ENCODE data around the gene MALT1. TPM values are rescaled to one million over a fixed set of nuclear protein-coding genes. Genes with fewer than 3 reads are reported as not detected.

Gene MALT1
- total RNA-seq, 6 donors from 2014 or later, result 17.1 to 29.3 (median 24.6) TPM

- no peaks in the 10 kb centered on the region for H3K9me3 ChIP-seq
- DNase-seq (no peak), ATAC-seq (ENCODE audit: low FRiP score in 2 of 2) (peak in 1 of 2 donors; percentile 49)
- TF ChIP-seq POLR2AphosphoS5 (IDR thresholded peaks at IDR 0.05), result no peak
- H3K36me3 ChIP-seq, result no peaks in the 10 kb centered on the region
- WGBS, 2 donors, result 78 to 94% methylated on average over 5 of the region's 5 CpGs
- no peak overlapping the region for H3K27ac ChIP-seq
- no peaks in the 10 kb centered on the region for H3K4me1 ChIP-seq
- H3K27me3 ChIP-seq, result no peaks in the 10 kb centered on the region
- H3K4me3 ChIP-seq, result no peak overlapping the region
These were observed 38.7 kb upstream of the MALT1 start for GRCh38 chr18:58632552-58632951.

DNA sequence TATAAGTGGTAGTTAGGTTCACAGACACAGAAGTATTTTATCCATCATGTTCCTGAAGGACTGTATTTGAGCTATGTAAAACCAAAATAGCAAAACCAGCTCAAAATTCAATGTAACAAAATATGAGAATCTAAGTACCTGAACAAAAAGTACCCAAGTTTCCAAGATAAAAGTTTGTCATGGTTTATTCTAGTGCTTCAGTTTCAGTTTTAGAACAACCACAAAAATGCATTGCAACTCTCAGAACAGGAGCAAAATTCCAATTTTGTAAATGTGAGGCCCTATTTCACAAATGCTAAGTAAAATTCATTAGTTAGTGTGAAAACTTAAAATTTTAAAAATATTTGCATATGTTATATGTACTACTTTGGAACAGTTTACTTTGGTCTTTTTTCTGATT, 37.4 kb upstream of the MALT1 start:
- Histone ChIP-seq H3K4me3 (no peak overlapping the region), H3K9me3 (no peaks in the 10 kb centered on the region), H3K27me3 (no peaks in the 10 kb centered on the region), H3K27ac (no peak overlapping the region), H3K36me3 (no peaks in the 10 kb centered on the region), H3K4me1 (no peaks in the 10 kb centered on the region)
- no peak for TF ChIP-seq POLR2AphosphoS5 (IDR thresholded peaks at IDR 0.05)
- no peak for ATAC-seq (ENCODE audit: low FRiP score in 2 of 2)
- DNase-seq, result no peak

- Histone ChIP-seq H3K36me3 (no peaks in the 10 kb centered on the region), H3K4me1 (no peaks in the 10 kb centered on the region), H3K9me3 (no peaks in the 10 kb centered on the region), H3K27ac (no peak overlapping the region), H3K27me3 (no peaks in the 10 kb centered on the region), H3K4me3 (no peak overlapping the region)
- WGBS, 2 donors, result 49 to 53% methylated on average over 4 of the region's 4 CpGs
- ATAC-seq (ENCODE audit: low FRiP score in 2 of 2) (no peak), DNase-seq (no peak)
- no peak for TF ChIP-seq EP300 (IDR thresholded peaks at IDR 0.05)
- TF ChIP-seq POLR2AphosphoS5 (IDR thresholded peaks at IDR 0.05), result no peak
- no peak for TF ChIP-seq POLR2A (IDR thresholded peaks at IDR 0.05)
- TF ChIP-seq CTCF (IDR thresholded peaks at IDR 0.05), result no peak
These were observed 35.4 kb upstream of the MALT1 start for GRCh38 chr18:58635891-58636290.

DNA sequence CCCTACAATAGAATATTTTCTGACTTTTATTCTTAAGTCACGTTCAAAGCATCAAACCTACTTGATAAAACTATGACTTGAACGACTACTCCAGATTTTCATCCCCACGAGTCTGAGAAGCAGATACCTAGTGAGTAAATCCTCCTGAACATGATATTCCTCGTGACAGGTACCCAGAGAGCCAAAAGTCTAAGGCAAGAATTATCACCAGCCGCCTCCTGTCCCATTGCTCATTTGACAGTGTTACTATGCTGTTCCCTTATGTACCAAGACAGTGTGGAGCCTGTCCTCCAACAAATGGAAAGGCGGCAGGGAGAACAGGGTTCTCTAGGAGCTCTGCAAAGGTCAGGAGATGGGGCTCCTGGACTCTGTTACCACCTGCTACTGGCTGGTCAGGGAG, 34.1 kb upstream of the MALT1 start:
- DNase-seq, result no peak
- no peak for ATAC-seq (ENCODE audit: low FRiP score in 2 of 2)
- no peaks in the 10 kb centered on the region for H3K4me1 ChIP-seq
- H3K36me3 ChIP-seq, result no peaks in the 10 kb centered on the region
- no peak overlapping the region for H3K27ac ChIP-seq
- no peak overlapping the region for H3K4me3 ChIP-seq
- no peak for TF ChIP-seq EP300 (IDR thresholded peaks at IDR 0.05)
- no peaks in the 10 kb centered on the region for H3K9me3 ChIP-seq
- 91 to 92% methylated on average over 6 of the region's 6 CpGs for WGBS, 2 donors
- H3K27me3 ChIP-seq, result no peaks in the 10 kb centered on the region

DNA sequence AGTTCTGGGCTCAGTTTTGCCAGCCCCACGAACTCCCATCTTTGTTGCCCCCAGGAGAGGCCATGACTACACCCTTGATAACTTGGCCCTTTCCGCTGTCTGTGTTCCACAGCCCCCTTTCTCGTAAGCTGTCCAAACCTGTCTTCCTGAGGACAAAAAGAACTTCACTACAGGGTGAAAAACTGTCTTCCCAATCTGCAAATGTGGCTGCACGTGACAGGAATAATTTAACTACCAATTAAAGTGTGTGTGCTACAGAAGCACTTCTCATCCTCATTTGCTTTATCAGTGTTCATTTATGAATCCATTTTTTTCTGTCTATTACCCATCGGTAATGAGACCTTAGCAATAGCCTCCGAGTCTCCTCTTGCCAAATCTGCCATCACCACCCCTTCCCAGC, 33.3 kb upstream of the MALT1 start:
- ATAC-seq (ENCODE audit: low FRiP score in 2 of 2) (no peak), DNase-seq (no peak)
- no peak overlapping the region for H3K4me3 ChIP-seq
- H3K27ac ChIP-seq, result no peak overlapping the region
- no peaks in the 10 kb centered on the region for H3K27me3 ChIP-seq
- 88 to 90% methylated on average over 6 of the region's 6 CpGs for whole genome bisulfite sequencing, 2 donors
- no peaks in the 10 kb centered on the region for H3K4me1 ChIP-seq
- H3K36me3 ChIP-seq, result no peaks in the 10 kb centered on the region
- H3K9me3 ChIP-seq, result no peaks in the 10 kb centered on the region
- TF ChIP-seq POLR2AphosphoS5 (IDR thresholded peaks at IDR 0.05) (no peak), POLR2A (IDR thresholded peaks at IDR 0.05) (no peak), EP300 (IDR thresholded peaks at IDR 0.05) (no peak), CTCF (IDR thresholded peaks at IDR 0.05) (no peak)

GRCh38 chr18:58638441-58638840, 32.8 kb upstream of the MALT1 start:
- TF ChIP-seq CTCF (IDR thresholded peaks at IDR 0.05), result no peak
- no peak for TF ChIP-seq POLR2AphosphoS5 (IDR thresholded peaks at IDR 0.05)
- TF ChIP-seq EP300 (IDR thresholded peaks at IDR 0.05), result no peak
- TF ChIP-seq POLR2A (IDR thresholded peaks at IDR 0.05), result no peak
- Histone ChIP-seq H3K4me3 (no peak overlapping the region), H3K27me3 (no peaks in the 10 kb centered on the region), H3K4me1 (no peaks in the 10 kb centered on the region), H3K27ac (no peak overlapping the region), H3K9me3 (no peaks in the 10 kb centered on the region), H3K36me3 (no peaks in the 10 kb centered on the region)
- 46 to 50% methylated on average over 2 of the region's 2 CpGs for WGBS, 2 donors
- DNase-seq (no peak), ATAC-seq (ENCODE audit: low FRiP score in 2 of 2) (no peak)
